MG63 (cell line): ENCODE data around the gene NRDE2. TPM values are rescaled to one million over a fixed set of nuclear protein-coding genes. Genes with fewer than 3 reads are reported as not detected.
"Not testable (repeated sequence)": the region's sequence is repeated elsewhere in the genome, so short reads cannot be mapped to it uniquely, and the experiment has no call there.

Source experiments
- DNase-seq: peaks from one replicate; pipeline ENCODE4 v3.0.0-alpha.2; 2020
- H3K27me3 ChIP-seq: fragments of 250-450 bp; sonication (Bioruptor Pico); 2 replicates; pipeline ENCODE4 v1.5.1; 2020; ENCODE audit warnings: mild to moderate bottlenecking, moderate library complexity
- H3K36me3 ChIP-seq: fragments of 250-450 bp; sonication (Bioruptor Pico); 2 replicates; pipeline ENCODE4 v1.5.1; 2020; ENCODE audit warnings: mild to moderate bottlenecking, moderate library complexity
- H3K4me3 ChIP-seq: fragments of 250-450 bp; sonication (Bioruptor Pico); 2 replicates; pipeline ENCODE4 v1.5.1; 2020; ENCODE audit warnings: mild to moderate bottlenecking, moderate library complexity
- H3K9me3 ChIP-seq: fragments of 250-450 bp; sonication (Bioruptor Pico); 2 replicates; pipeline ENCODE4 v1.5.1; 2020; ENCODE audit warnings: mild to moderate bottlenecking, moderate library complexity
- total RNA-seq: library from RNA; depleted of rRNA; stranded (reverse); fragments of >200 nt; shearing (Covaris generic); gene quantifications from 2 replicates; pipeline ENCODE4 v1.2.3, GENCODE V29; 2014; ENCODE audit warnings: low replicate concordance

Gene NRDE2
- total RNA-seq, 1 experiment from 2014 or later = 5.5 TPM

DNA sequence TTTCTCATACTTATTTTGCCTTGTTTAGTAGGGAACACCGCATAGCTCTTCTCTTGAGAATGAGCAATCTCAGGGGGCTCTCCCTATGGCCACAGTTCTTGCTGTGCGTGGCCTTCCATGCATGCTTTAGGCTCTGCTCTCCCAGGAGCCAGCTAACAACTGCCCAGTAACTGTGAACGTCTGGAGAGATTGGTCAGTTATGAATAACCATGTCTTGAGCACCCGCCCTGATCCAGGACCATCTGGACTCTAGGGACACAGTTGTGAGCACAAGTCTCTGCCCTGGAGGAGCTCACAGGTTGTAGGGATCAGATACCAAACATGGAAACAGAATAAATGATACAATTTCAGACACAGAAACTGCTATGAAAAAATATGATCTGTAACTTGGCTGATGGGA, 63.3 kb downstream of the NRDE2 start:
- Histone ChIP-seq H3K4me3 (no peak overlapping the region), H3K27me3 (no peaks in the 10 kb centered on the region), H3K36me3 (peaks cover 43% of the 10 kb centered on the region), H3K9me3 (no peaks in the 10 kb centered on the region)
- no peak for DNase-seq

DNA sequence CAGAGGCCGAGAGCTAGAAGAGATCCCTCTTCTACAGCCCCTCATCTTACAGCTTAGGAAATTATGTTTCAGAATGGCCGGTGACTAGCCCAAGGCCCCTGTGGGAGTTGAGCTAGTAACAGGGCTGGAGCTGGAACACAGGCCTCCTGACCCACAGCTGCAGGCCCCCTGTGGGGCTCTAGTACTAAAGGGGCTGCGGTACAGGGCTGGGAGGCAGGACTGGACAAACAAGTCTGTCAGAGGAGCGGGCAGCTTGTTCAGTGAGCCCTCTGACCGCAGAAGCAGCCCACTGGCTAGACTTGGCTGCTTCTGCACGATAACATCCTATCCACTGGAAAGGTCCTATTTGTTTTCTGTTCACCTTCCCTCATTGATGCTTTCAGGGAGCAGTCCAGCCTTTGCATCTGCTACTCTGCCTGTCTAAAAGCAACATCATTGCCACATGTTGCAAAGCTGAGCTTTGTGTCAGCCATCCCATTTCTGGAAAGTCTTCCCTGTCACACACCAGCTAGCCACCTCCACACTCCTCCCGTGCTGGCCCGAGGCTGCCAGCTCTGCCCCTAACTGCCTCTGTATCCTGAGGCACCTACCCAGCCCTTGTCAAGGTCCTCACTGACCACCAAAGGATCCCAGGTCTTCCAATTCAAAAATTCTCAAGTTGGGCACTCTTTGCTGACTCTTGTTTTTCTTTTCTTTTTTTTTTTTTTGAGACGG, 65.1 kb downstream of the NRDE2 start:
- no peak overlapping the region for H3K4me3 ChIP-seq
- H3K27me3 ChIP-seq = no peaks in the 10 kb centered on the region
- H3K36me3 ChIP-seq = peaks cover 49% of the 10 kb centered on the region
- H3K9me3 ChIP-seq = no peaks in the 10 kb centered on the region
- DNase-seq = no peak

DNA sequence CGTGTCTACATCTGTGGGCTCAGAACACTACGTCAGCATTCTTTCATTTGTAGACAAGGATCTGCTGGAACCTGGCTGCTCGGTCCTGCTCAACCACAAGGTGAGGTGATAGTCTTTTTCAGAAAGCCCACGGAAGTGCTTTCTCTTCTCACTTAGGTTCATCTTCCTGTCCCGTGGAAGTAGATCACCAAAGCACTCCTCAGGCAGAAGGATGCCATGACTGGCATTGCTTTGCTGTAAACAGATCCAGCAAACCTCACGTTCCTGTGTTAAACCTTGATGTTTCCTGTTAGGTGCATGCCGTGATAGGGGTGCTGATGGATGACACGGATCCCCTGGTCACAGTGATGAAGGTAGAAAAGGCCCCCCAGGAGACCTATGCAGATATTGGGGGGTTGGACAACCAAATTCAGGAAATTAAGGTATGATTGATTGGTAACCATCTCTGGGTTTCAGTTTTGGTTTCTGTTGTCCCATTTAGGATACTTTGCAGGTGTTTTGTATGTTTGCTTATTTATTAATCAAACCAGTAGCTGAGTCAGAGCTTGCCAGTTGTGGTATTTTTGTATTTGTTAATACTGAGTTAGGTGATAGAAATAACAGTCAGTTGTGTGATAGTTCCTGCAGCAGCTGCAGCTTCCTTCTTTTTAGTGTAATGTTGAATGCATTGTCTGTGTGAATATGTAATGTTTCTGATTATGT, 67.8 kb downstream of the NRDE2 start:
- H3K4me3 ChIP-seq = no peak overlapping the region
- H3K36me3 ChIP-seq = peaks cover 55% of the 10 kb centered on the region
- no peak for DNase-seq
- no peaks in the 10 kb centered on the region for H3K9me3 ChIP-seq
- no peaks in the 10 kb centered on the region for H3K27me3 ChIP-seq

DNA sequence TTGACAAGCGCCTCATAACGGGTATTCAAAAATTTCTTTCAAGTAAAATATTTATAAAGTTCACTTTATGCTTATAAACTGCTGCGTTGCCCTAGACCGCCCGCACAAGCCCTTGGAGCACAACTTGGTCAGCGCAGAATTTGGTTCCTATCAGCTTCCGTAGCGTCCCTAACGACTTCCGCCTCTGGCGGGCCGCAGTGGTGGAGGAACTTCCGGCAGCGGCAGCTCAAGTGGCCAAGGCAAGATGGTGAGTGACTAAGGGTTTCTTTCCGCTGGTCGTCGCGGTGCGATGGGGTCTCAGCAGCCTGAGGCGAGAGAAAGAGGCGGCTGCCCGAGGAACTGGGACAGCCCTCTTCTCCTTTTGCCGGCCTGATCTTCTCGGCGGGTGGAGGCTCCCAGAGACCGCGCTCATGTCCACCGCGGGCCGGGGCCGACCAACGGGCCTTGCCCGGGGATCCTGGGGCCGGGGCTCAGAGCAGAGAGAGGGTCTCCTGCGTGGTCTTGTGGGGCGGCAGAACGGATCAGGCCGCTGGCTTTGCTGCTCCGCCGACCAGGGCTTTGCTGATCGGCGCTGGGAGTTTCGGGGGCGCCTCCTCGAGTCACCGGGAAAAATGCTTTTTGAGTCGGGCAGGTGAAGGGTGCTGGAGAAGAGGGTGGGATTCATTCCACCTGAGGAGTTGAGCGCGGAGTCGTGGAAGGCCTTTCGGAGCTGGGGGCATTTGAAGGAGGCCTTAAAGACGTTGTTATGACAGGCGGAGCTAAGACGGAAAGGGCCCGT, 75.2 kb downstream of the NRDE2 start, which contains the start of gene PSMC1:
TSS of gene PSMC1 (plus strand) at position 200 of the 778 bp plus-strand sequence. CDS start at position 245, 45 bp downstream.
- no peaks in the 10 kb centered on the region for H3K9me3 ChIP-seq
- no peaks in the 10 kb centered on the region for H3K27me3 ChIP-seq
- peak; percentile 89 for DNase-seq
- H3K4me3 ChIP-seq = peak within 1 kb of the TSS; percentile 95
- H3K36me3 ChIP-seq = peaks cover 31% of the 10 kb centered on the region

DNA sequence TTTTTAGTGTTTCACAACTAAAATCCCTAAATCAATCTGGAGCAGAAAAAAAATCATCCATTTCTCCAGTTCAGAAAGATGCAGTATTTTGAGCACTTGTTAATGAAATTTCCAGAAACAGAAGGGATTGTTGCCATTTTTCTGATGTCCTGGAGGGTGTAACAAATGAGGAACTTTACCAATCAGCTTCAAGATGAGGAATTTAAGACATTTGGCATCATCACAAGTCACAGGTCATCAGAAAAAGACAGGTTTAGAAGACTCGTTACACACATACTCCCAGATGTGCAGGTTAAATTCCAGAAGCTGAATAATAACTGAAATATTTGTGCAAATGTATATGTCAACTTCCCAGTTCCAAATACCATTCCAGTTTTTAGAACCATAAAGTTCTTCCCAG, 75.9 kb downstream of the NRDE2 start:
- no peak for DNase-seq
- H3K36me3 ChIP-seq = peaks cover 25% of the 10 kb centered on the region
- peak overlapping the region; percentile 95 for H3K4me3 ChIP-seq
- no peaks in the 10 kb centered on the region for H3K9me3 ChIP-seq
- no peaks in the 10 kb centered on the region for H3K27me3 ChIP-seq

DNA sequence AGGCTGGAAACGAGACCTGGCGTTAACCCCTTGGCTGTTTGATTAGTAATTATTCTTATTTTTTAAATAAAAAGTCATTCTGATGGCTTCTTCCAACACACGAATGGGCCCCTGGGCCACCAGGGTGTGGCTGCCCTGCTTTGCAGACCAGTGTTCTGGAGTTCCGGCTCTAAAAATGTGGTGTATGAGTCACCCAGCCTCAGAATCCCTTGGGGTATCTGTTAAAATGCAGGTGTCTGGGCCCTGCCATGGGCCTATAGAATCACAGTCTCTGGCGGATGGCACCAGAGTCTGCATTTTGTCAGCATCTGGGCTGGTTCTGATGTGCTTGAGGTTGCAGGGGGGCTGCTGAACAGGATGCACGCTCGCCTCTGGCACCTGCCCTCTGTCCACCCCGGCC, 77.9 kb downstream of the NRDE2 start:
- Histone ChIP-seq H3K4me3 (no peak overlapping the region), H3K36me3 (peaks cover 5% of the 10 kb centered on the region; the same call in 1 of the 2 replicates), H3K9me3 (no peaks in the 10 kb centered on the region), H3K27me3 (no peaks in the 10 kb centered on the region)
- DNase-seq = no peak

DNA sequence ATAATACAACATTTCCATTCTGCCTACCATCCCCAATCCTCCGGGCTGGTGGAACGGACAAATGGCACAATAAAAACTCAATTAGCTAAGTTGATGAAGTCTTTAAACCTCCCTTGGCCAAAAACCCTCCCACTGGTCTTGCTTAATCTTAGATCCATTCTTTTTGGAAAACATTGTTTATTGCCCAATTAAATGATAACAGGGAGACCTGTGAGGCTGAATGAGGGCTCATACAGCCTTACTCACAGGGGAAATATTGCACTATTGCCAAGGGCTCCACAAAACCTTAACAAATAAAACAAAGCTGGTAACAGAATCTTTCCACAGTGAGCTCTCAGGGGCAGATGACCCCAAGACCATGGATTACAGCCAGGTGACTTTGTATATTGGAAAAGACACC, 83.1 kb downstream of the NRDE2 start:
- Histone ChIP-seq H3K4me3 (no peak overlapping the region), H3K9me3 (no peaks in the 10 kb centered on the region), H3K27me3 (no peaks in the 10 kb centered on the region), H3K36me3 (no peaks in the 10 kb centered on the region)
- DNase-seq = no peak

DNA sequence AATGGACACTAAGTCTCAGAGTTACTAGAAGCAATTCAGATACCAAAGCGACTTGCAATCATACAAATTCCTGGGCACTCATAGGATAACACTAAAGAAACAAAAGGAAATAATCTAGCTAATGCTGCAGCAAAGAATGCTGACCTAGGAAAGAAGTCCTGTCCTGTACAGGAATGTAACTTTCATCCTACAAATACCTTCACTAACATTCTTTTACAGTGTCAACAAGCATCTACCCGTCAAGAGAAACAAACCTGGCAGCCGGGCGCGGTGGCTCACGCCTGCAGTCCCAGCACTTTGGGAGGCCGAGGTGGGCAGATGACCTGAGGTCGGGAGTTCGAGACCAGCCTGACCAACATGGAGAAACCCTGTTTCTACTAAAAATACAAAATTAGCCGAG, 84.3 kb downstream of the NRDE2 start:
- not testable (repeated sequence) for H3K4me3 ChIP-seq, H3K36me3 ChIP-seq, DNase-seq, H3K27me3 ChIP-seq, H3K9me3 ChIP-seq

DNA sequence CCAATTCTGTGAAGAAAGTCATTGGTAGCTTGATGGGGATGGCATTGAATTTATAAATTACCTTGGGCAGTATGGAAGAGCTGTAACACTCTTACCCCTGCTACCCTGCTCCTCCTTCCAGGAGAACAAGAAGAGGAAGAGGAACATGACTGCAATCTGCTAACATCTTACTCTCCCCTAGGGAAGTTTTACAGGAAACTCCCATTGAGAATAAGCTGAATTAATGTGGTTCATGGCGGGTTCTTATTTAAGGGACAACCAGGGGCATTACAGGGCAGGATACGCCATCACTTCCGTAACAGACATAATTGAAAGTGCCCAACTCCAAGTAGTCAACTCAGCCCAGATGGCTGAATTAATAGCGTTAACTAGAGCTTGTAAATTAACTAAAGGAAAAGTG, 84.8 kb downstream of the NRDE2 start:
- Histone ChIP-seq H3K27me3 (no peaks in the 10 kb centered on the region), H3K9me3 (no peaks in the 10 kb centered on the region), H3K36me3 (no peaks in the 10 kb centered on the region), H3K4me3 (no peak overlapping the region)
- DNase-seq = no peak

DNA sequence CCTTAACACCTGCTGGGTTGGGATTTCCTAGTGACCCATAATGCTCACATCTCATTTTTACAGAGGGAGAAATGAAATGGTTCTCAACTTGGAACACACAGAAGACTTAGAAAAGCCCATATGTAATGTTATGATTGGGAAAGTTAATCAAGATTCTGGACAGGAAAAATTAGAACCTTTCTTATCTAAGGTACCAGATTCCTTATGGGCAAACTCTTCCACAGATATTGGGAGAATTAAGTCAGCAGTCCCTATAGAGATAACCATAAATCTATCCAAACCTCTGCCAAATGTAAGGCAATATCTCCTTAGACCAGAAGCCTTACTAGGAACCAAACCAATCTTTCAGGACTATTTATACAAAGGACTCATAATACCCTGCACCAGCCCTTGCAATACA, 89.3 kb downstream of the NRDE2 start:
- Histone ChIP-seq H3K36me3 (no peaks in the 10 kb centered on the region), H3K9me3 (peaks cover 5% of the 10 kb centered on the region; the same call in 1 of the 2 replicates), H3K4me3 (no peak overlapping the region), H3K27me3 (no peaks in the 10 kb centered on the region)
- no peak for DNase-seq

DNA sequence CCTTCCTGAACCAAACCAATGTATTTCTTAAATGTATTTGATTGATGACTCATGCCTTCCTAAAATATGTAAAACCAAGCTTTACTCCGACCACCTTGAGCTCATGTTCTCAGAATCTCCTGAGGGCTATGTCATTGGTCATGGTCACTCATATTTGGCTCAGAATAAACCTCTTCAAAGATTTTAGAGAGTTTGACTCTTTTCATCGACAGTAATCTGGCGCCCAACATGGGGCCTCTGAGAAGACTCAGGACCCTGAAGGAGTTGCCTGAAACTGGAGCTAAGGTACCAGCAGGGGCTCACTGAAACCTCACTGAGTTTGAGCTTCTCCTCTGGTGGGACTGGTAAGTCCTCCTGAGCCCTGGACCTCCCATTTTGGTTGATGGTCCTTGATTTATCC, 92.6 kb downstream of the NRDE2 start:
- DNase-seq = peak; percentile 4
- H3K4me3 ChIP-seq = no peak overlapping the region
- H3K27me3 ChIP-seq = no peaks in the 10 kb centered on the region
- H3K36me3 ChIP-seq = no peaks in the 10 kb centered on the region
- H3K9me3 ChIP-seq = peaks cover 5% of the 10 kb centered on the region; the same call in 1 of the 2 replicates

DNA sequence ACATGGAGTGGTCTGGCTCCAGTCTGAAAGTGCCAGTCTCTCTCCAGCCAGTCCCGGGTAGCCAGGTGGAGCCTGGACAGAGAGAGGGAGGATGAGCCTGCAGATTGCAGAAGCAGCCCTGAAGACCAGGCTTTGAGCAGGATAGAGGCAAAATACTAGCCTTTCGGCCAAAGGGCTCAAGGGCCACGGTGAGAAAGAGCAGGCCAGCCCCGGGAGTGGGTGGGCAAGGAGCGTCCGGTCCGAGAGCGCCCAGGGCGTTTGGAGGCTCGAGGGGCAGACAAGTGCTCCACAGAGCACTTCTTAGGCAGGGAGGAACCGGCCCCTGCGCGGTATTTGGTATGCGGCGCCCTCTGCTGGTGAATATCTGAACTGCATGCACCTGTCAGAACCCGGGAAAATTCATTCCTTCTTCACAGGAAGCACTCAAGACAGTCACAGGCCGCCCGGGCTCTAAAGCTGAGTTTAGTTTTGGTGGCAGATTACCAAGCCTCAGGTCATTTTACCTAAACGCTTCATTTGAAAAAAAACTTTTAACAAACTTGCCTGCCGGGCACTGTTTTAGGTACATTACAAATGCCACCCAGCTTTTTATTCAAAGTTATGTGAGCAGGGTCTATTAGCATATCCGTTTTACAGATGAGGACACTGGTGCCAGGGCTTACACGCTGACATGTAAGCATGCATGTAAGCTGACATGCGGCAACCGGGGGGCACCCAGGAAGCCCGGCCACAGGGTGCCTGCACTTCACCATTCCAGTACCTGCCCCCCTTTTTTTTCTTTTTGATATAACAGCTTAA, 96.4 kb downstream of the NRDE2 start:
- Histone ChIP-seq H3K36me3 (no peaks in the 10 kb centered on the region), H3K9me3 (peaks cover 3% of the 10 kb centered on the region; the same call in 1 of the 2 replicates), H3K4me3 (no peak overlapping the region), H3K27me3 (no peaks in the 10 kb centered on the region)
- DNase-seq = peak; percentile 27

DNA sequence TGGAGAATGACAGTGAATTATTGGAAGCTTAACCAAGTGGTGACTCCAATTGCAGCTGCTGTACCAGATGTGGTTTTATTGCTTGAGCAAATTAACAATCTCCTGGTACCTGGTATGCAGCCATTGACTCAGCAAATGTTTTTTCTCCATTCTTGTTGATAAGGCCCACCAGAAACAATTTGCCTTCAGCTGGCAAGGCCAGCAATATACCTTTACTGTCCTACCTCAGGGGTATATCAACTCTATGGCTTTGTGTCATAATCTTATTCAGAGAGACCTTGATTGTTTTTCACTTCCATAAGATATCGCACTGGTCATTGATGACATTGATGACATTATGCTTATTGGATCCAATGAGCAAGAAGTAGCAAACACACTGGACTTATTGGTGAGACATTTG, 101.8 kb downstream of the NRDE2 start:
- H3K36me3 ChIP-seq, H3K9me3 ChIP-seq, H3K27me3 ChIP-seq, DNase-seq, H3K4me3 ChIP-seq: not testable (repeated sequence)

DNA sequence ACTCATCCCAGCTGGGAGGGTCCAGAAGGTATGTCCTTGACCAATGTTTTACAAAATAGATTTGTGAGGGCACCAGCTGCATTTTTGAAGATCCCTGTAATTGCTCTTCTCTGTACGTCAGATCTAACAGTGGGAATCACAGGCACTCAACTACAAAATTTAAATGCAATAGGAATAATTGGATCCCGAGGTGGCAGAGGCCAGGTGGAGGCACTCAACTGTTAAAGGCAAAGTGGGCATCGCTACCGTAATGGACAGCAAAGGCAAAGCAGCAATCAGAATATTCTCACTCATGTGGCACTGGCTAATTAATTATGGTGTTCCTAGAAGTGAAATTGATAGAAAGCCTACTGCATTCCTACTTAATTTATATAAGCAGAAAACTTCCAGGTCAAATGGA, 103.3 kb downstream of the NRDE2 start:
- Histone ChIP-seq H3K9me3 (no peaks in the 10 kb centered on the region), H3K27me3 (no peaks in the 10 kb centered on the region), H3K4me3 (no peak overlapping the region), H3K36me3 (no peaks in the 10 kb centered on the region)
- DNase-seq = no peak
